Suppressor macrophage (primary cell): Measurements from ENCODE around the gene YAF2.
"Not testable (repeated sequence)": the region's sequence is repeated elsewhere in the genome, so short reads cannot be mapped to it uniquely, and the experiment has no call there.

Experiments
- DNase-seq, 4 experiments: peaks; one replicate each; pipeline ENCODE4 v3.0.0-alpha.2; 2020 to 2022

YAF2 gene

GRCh38 chr12:42192686-42193085 lies 45.4 kb downstream of the YAF2 start:
- DNase-seq: no peak

GRCh38 chr12:42192258-42192657 lies 45.8 kb downstream of the YAF2 start:
- no peak for DNase-seq

GRCh38 chr12:42190376-42190775 lies 47.7 kb downstream of the YAF2 start:
- no peak for DNase-seq

GRCh38 chr12:42188275-42188674 lies 49.8 kb downstream of the YAF2 start:
- DNase-seq: not testable (repeated sequence)

GRCh38 chr12:42187799-42188198 lies 50.2 kb downstream of the YAF2 start:
- DNase-seq: no peak

GRCh38 chr12:42186793-42187192 lies 51.3 kb downstream of the YAF2 start:
- DNase-seq: peak in 2 of 4 experiments; percentile 26 to 55

GRCh38 chr12:42182394-42182793 lies 55.7 kb downstream of the YAF2 start:
- no peak for DNase-seq

GRCh38 chr12:42180990-42181596 lies 57.0 kb downstream of the YAF2 start:
- peak; percentile 19 to 61 (median 46) for DNase-seq

- no peak for DNase-seq
These were observed 59.9 kb downstream of the YAF2 start for GRCh38 chr12:42178101-42178500.

GRCh38 chr12:42174978-42175377 lies 63.1 kb downstream of the YAF2 start:
- DNase-seq: no peak

GRCh38 chr12:42173961-42174521 lies 64.0 kb downstream of the YAF2 start:
- no peak for DNase-seq

- DNase-seq: peak in 3 of 4 experiments; percentile 4 to 51 (median 45)
These were observed 65.4 kb downstream of the YAF2 start for GRCh38 chr12:42172441-42173210.

GRCh38 chr12:42167711-42168110 lies 70.3 kb downstream of the YAF2 start:
- no peak for DNase-seq

- DNase-seq: no peak
These were observed 71.5 kb downstream of the YAF2 start for GRCh38 chr12:42166501-42166900.

- DNase-seq: no peak
These were observed 74.1 kb downstream of the YAF2 start for GRCh38 chr12:42163913-42164312.

- no peak for DNase-seq
These were observed 75.1 kb downstream of the YAF2 start for GRCh38 chr12:42162965-42163364.

- no peak for DNase-seq
These were observed 75.9 kb downstream of the YAF2 start for GRCh38 chr12:42162193-42162592.

GRCh38 chr12:42161529-42161928 lies 76.5 kb downstream of the YAF2 start:
- DNase-seq: no peak

- no peak for DNase-seq
These were observed 81.8 kb downstream of the YAF2 start for GRCh38 chr12:42156232-42156631.

- no peak for DNase-seq
These were observed 92.4 kb downstream of the YAF2 start for GRCh38 chr12:42145552-42146215.

- peak in 2 of 4 experiments; percentile 3 to 13 for DNase-seq
These were observed 92.9 kb downstream of the YAF2 start for GRCh38 chr12:42145197-42145549.

GRCh38 chr12:42144408-42145196 lies 93.4 kb downstream of the YAF2 start, which contains the start of gene GXYLT1:
GXYLT1 (minus strand) TSS chr12:42144874; CDS start chr12:42144646, 228 bp downstream.
- DNase-seq: peak; percentile 98 to 100 (median 98)

- peak in 2 of 4 experiments; percentile 3 to 33 for DNase-seq
These were observed 94.0 kb downstream of the YAF2 start for GRCh38 chr12:42144158-42144407.
